RWPE2 (cell line): ENCODE measurements around the gene DRP2.
"Not testable (repeated sequence)": the region's sequence is repeated elsewhere in the genome, so short reads cannot be mapped to it uniquely, and the experiment has no call there.

Experiments used
- ATAC-seq: fragments of 200-7000 bp; cut with Tn5 transposase; 3 replicates; pipeline ENCODE4 v1.9.1; 2021; ENCODE audit warnings: low read depth
- DNase-seq: peaks from one replicate; pipeline ENCODE4 v3.0.0-alpha.2; 2020; ENCODE audit warnings: low spot score
- H3K27ac ChIP-seq: fragments of 450-650 bp; 2 replicates; pipeline ENCODE4 v1.5.1; 2017; ENCODE audit warnings: mild to moderate bottlenecking; ENCODE audit not compliant: poor library complexity, severe bottlenecking
- H3K27me3 ChIP-seq: fragments of 250-450 bp; sonication (Bioruptor Pico); 2 replicates; pipeline ENCODE4 v1.5.1; 2021; ENCODE audit warnings: mild to moderate bottlenecking, moderate library complexity; ENCODE audit not compliant: insufficient read depth, poor library complexity, severe bottlenecking
- H3K36me3 ChIP-seq: fragments of 250-450 bp; sonication (Bioruptor Pico); 2 replicates; pipeline ENCODE4 v1.5.1; 2020; ENCODE audit warnings: low read depth, mild to moderate bottlenecking, moderate library complexity
- H3K4me1 ChIP-seq: fragments of 250-450 bp; sonication (Bioruptor Pico); 2 replicates; pipeline ENCODE4 v1.5.1; 2021; ENCODE audit warnings: mild to moderate bottlenecking, moderate library complexity; ENCODE audit not compliant: insufficient read depth, poor library complexity, severe bottlenecking
- H3K4me3 ChIP-seq: fragments of 250-450 bp; sonication (Bioruptor Pico); 2 replicates; pipeline ENCODE4 v1.5.1; 2021; ENCODE audit warnings: mild to moderate bottlenecking, moderate library complexity; ENCODE audit not compliant: severe bottlenecking
- H3K9me3 ChIP-seq: fragments of 250-450 bp; sonication (Bioruptor Pico); 2 replicates; pipeline ENCODE4 v1.5.1; 2021; ENCODE audit warnings: mild to moderate bottlenecking, moderate library complexity; ENCODE audit not compliant: severe bottlenecking
- TF ChIP-seq, protein P1 (sequence below): fragments of 450-650 bp; IDR thresholded peaks from one replicate; pipeline ENCODE4 v1.5.1; 2017; ENCODE audit warnings: mild to moderate bottlenecking, moderate library complexity; ENCODE audit not compliant: poor library complexity, severe bottlenecking

The DRP2 gene

GRCh38 chrX:101219116-101219863, at the start of gene DRP2:
Gene DRP2 (plus strand): TSS chrX:101219786. CDS start chrX:101231648, 11,862 bp downstream.
- Histone ChIP-seq H3K36me3 (no peaks in the 10 kb centered on the region), H3K27me3 (no peaks in the 10 kb centered on the region), H3K4me3 (no peak within 1 kb of the TSS), H3K4me1 (no peaks in the 10 kb centered on the region), H3K9me3 (no peaks in the 10 kb centered on the region), H3K27ac (no peak within 1 kb of the TSS)
- peak; percentile 53; the same call in 1 of the 3 replicates for ATAC-seq
- DNase-seq = no peak
- TF ChIP-seq, protein P1, sequence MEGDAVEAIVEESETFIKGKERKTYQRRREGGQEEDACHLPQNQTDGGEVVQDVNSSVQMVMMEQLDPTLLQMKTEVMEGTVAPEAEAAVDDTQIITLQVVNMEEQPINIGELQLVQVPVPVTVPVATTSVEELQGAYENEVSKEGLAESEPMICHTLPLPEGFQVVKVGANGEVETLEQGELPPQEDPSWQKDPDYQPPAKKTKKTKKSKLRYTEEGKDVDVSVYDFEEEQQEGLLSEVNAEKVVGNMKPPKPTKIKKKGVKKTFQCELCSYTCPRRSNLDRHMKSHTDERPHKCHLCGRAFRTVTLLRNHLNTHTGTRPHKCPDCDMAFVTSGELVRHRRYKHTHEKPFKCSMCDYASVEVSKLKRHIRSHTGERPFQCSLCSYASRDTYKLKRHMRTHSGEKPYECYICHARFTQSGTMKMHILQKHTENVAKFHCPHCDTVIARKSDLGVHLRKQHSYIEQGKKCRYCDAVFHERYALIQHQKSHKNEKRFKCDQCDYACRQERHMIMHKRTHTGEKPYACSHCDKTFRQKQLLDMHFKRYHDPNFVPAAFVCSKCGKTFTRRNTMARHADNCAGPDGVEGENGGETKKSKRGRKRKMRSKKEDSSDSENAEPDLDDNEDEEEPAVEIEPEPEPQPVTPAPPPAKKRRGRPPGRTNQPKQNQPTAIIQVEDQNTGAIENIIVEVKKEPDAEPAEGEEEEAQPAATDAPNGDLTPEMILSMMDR = no peak

- Histone ChIP-seq H3K4me1 (no peaks in the 10 kb centered on the region), H3K9me3 (no peaks in the 10 kb centered on the region), H3K4me3 (no peak overlapping the region), H3K36me3 (no peaks in the 10 kb centered on the region), H3K27me3 (no peaks in the 10 kb centered on the region), H3K27ac (no peak overlapping the region)
- no peak for DNase-seq
- TF ChIP-seq, protein P1 = no peak
- ATAC-seq = no peak; the same call in 2 of the 3 replicates
Measured at GRCh38 chrX:101171883-101172400, 47.6 kb upstream of the DRP2 start.

DNA sequence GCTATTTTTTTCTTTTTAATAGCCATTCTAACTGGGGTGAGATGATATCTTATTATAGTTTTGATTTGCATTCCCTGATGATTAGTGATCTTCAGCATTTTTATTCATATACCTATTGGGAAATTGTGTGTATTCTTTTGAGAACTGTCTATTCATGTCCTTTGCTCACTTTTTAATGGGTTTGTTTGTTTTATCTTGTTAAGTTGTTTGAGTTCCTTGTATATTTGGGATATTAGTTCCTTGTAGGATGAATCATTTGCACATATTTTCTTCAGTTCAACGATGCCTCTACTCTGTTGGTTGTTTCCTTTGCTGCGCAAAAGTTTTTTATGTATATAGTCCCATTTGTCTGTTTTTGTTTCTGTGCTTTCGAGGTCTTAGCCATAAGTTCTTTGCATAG, 43.1 kb upstream of the DRP2 start:
- DNase-seq (no peak), ATAC-seq (0 out of 3 replicates have a peak, but pooled peaks have one; percentile 31)
- H3K36me3 ChIP-seq = no peaks in the 10 kb centered on the region
- H3K27ac ChIP-seq = no peak overlapping the region
- H3K4me3 ChIP-seq = no peak overlapping the region
- TF ChIP-seq, protein P1 = no peak
- H3K4me1 ChIP-seq = no peaks in the 10 kb centered on the region
- no peaks in the 10 kb centered on the region for H3K27me3 ChIP-seq
- H3K9me3 ChIP-seq = no peaks in the 10 kb centered on the region

DNA sequence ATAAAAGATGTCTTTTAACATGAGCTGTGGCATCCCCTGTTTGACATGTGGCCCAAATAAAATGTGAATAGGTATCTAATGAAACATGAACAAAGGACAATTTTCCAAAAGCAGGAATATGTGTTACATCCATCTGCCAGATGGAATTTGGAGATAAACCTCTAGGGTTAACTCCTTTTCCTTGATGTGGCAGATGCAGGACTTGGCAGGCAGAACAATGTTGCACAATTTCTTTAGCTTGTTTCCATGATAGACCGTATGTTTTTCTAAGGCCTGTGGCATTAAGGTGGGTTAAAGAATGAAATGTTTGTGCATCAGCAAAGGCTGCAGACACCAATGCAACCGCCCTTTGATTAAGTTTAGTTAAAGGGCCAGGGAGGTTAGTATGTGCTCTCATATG, 34.7 kb upstream of the DRP2 start:
- not testable (repeated sequence) for DNase-seq, ATAC-seq, H3K4me3 ChIP-seq, H3K27ac ChIP-seq, H3K4me1 ChIP-seq, H3K9me3 ChIP-seq, H3K27me3 ChIP-seq, H3K36me3 ChIP-seq

DNA sequence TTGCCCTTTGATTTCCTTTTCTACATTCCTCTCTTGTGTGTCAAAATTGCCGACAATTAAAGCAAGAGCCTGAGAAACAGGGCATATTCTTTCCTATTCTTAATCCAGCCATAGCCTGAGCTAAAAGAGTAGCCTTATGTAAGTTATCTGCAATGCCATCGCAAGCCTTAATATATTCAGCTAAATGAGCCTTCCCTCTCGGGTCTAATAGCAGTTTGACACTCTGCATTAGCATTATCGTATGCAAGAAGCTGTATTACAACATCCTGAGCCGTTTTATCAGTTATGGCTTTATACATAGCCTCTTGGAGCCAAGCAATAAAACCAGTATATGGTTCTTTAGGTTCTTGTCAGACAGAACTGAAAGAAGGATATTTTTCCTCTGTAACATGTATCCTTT, 31.6 kb upstream of the DRP2 start:
- not testable (repeated sequence) for H3K9me3 ChIP-seq, H3K4me1 ChIP-seq, H3K4me3 ChIP-seq, H3K27ac ChIP-seq, H3K27me3 ChIP-seq, ATAC-seq, H3K36me3 ChIP-seq, DNase-seq

DNA sequence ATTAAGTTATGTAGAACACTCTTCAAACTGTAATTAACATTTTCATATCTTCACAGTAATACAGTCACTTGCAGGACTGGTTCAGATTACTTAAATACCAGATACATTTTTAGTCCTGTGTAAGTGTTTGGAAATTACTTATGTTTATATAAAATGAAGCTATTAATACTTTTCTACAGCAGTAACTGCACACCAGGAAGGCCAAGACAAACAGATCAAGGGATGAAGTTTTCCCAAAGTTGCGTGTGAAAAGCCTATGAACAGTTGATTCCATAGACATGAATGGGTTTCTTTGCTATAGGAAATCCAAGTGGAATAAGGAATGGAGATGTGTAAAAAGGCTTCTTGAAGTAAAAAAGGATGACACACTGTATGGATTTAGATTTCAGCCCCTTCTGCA, 28.9 kb upstream of the DRP2 start:
- TF ChIP-seq, protein P1 = no peak

More for the DNA sequence above, 28.9 kb upstream of the DRP2 start:
- Histone ChIP-seq H3K27ac (no peak overlapping the region), H3K9me3 (no peaks in the 10 kb centered on the region), H3K4me1 (no peaks in the 10 kb centered on the region), H3K36me3 (no peaks in the 10 kb centered on the region), H3K4me3 (no peak overlapping the region), H3K27me3 (no peaks in the 10 kb centered on the region)
- no peak for ATAC-seq
- no peak for DNase-seq
